Right kidney (tissue), 1 donor: ENCODE measurements around the gene SELENBP1.
"Not testable (repeated sequence)": the region's sequence is repeated elsewhere in the genome, so short reads cannot be mapped to it uniquely, and the experiment has no call there.

Experiments used
- DNase-seq: peaks from one replicate; pipeline ENCODE4 v3.0.0-alpha.2; 2016

The SELENBP1 gene

GRCh38 chr1:151386002-151386401 is 13.5 kb upstream of the SELENBP1 start:
- DNase-seq: no peak

GRCh38 chr1:151384584-151384983 is 12.1 kb upstream of the SELENBP1 start:
- DNase-seq: no peak

DNA sequence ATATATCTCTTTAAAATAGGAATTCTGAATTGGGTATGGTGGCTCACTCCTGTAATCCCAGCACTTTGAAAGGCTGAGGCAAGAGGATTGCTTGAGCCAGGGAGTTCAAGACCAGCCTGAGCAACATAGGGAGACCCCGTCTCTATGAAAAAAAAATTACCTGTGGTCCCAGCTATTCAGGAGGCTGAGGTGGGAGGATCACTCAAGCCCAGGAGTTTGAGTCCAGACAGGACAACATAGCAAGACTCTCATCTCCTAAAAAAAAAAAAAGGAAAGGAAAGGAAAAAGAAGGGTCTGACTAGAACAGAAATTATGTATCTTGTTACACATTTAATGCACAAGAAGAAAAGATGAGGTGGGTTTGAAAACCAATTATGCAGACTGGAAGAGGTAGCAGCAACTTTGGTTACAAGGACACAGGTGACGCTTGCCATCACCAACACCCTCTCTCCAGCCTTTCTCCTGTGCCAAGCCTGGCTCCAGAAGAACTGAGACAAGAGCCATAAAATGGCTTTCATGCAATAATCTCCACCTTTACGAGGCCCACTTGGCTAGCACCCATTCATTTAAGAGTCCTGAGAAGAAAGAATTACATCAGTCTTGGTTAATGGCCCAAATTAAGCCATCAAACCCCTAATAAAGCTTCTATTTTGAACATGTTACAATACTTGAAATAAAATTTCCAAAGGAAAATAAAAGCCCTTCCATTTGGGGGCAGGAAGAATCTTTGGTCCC is 4.8 kb upstream of the SELENBP1 start:
- no peak for DNase-seq

GRCh38 chr1:151373196-151373595 is 691 bp upstream of the SELENBP1 start:
- no peak for DNase-seq

GRCh38 chr1:151371370-151372057 is 991 bp downstream of the SELENBP1 start:
- DNase-seq: no peak

- DNase-seq: no peak
These were observed 2.1 kb downstream of the SELENBP1 start for GRCh38 chr1:151370211-151370911.

DNA sequence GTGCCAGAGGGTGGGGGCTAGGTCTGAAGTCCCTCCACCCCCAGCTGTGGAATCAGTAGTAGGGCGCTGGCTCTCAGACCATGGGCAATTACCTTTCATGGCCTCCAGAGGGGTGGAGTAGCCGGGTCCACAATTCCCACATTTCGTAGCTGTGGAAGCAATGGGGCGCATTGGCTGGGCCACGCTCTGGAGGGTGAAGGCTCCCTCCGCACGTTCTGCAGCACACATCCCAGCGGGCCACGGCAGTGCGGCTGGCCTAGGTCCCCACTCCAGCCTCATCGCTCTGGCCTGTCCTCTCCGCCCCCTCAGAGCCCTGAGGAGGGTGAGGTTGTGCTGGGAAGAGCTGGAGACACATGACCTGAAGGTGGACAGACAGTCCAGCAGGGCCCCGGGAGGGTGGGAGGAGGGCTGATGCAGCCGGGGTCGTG is 2.9 kb downstream of the SELENBP1 start:
- no peak for DNase-seq

DNA sequence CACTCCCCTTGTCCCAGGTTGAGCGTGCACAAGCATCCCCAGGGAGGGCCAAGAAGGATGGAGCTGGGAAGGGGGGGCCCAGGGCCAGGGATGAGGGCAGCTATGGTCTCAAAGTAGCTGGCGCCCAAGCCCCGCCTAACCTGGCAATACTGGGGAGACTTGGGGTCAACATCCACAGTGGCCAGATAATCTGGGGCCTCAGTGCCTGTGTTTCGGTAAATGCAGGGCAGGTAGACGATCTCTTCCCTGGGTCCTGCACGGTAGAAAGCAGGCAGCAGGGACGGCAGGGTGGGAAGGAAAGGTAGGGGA is 3.2 kb downstream of the SELENBP1 start:
- no peak for DNase-seq

DNA sequence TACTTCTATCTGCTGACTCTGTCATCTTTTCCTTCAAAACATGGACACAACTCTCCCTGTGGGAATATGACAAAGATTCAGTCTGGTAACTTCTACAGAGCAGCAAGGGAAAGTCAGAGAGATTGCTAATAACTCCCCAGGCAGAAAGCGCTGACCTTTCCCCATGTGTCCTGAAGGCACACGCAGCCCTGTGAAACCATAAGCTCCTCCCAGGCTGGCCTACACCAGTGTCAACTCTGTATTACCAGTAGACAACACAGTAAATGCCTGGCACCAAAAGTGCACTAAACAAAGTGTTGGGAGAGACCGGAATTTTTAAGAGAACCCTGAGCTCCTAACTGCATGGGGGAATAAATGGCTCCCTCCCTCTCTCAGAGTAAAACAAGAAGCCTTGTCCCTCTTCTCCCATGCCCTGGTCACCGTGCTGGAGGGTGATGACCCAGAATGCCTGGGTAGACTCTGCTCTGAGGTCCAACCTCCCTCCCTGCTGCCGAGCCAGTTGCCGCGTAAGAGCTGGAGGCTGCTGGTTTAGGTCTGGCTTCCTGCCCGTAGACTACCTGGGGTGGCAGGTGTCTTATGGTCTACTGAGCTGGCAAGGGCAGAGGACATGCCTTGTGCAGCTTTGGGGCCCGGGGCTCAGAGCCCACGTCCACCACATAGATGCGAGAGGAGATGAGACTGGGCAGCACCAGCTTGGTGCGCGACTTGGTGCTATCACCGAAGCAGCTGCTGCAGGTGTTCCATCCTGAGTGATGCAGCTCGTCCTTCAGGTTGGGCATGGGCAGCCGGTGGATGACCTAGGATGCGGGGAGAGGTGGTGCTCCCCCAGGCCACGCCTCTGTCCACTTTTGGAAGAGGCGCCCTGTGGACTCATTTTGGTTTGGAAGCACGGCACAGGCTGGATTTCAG is 3.9 kb downstream of the SELENBP1 start:
- DNase-seq: no peak

GRCh38 chr1:151367658-151368392 is 4.7 kb downstream of the SELENBP1 start:
- DNase-seq: no peak

- DNase-seq: no peak
These were observed 7.5 kb downstream of the SELENBP1 start for GRCh38 chr1:151364996-151365395.

- no peak for DNase-seq
These were observed 10.0 kb downstream of the SELENBP1 start for GRCh38 chr1:151362308-151363155.

DNA sequence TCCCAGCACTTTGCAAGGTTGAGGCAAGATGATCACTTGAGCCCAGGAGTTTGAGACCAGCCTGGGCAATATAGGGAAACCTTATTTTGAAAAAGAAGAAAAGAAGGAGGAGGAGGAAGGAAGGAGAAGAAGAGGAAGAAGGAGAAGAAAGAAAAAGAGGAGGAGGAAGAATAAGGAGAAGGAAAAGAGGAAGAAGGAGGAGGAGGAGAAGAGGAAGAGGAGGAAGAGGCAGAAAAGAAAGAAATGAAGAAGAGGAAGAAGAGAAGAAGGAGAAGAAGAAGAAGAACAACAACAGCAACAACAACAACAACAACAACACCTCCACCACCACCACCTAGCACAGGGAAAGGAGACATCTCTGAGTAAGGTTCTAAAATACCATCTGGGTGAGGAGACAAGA is 10.6 kb downstream of the SELENBP1 start:
- DNase-seq: no peak

DNA sequence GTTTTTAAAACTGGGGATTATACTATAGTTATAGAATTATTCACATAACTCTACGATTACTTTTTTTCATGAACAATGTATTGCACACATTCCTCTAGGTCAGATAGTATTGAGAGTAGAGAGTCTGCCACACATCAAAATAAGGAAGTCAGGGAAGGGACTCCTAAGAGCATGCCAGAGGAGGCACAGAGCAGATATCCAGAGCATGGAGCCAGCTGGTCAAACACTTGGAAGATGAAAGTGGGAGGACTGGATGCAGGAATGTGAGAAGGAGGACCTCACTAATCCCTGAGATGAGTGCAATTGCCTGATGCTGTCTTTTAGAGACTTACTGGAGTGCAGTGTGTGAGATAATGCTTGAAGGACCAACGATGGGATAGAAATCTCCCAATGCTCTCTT is 15.8 kb downstream of the SELENBP1 start:
- DNase-seq: no peak

DNA sequence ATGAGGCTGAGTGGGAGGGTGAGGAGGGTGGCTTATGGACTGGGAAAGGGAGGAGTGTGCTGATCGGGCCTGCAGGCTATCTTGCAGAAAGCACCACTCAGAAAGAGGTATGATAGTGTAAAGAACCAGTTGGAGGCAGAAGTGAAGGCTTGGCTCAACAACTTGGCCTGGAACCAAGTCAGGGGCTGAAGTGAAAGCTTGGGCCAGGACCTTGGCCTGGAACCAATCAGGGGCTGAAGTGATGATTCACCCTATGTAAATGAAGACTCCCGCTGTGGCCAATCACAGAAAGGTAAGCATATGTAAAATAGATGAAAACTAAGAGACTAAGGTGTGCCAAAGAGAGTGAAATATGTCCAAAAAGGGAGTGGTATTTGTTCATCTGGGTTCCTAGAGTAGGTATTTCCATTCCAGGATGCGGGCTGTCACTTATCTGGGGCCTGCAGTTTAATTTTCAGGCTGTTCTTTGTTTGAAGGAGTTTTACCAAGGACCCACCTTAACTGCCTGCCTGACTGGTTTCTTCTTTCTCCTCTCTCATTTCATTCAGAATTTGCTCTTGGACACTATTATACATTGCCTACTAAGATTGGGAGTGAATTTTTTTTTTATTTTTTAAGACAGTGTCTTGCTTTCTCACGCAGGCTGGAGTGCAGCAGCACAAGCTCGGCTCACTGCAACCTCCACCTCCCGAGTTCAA is 20.3 kb downstream of the SELENBP1 start:
- DNase-seq: no peak

DNA sequence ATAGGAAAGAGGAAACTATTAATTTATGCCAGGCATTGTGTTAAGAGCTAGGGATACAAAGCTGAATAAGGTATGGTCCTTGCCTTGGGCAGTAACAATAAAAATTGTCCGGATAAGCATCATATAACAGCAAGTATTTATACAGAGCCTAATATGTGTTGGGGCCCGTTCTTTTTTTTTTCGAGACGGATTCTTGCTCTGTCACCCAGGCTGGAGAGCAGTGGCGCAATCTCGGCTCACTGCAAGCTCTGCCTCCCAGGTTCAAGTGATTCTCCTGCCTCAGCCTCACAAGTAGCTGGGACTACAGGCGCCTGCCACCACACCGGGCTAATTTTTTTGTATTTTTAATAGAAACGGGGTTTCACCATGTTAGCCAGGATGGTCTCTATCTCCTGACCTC is 22.2 kb downstream of the SELENBP1 start:
- not testable (repeated sequence) for DNase-seq

GRCh38 chr1:151347523-151348246 is 24.8 kb downstream of the SELENBP1 start:
- DNase-seq: no peak

DNA sequence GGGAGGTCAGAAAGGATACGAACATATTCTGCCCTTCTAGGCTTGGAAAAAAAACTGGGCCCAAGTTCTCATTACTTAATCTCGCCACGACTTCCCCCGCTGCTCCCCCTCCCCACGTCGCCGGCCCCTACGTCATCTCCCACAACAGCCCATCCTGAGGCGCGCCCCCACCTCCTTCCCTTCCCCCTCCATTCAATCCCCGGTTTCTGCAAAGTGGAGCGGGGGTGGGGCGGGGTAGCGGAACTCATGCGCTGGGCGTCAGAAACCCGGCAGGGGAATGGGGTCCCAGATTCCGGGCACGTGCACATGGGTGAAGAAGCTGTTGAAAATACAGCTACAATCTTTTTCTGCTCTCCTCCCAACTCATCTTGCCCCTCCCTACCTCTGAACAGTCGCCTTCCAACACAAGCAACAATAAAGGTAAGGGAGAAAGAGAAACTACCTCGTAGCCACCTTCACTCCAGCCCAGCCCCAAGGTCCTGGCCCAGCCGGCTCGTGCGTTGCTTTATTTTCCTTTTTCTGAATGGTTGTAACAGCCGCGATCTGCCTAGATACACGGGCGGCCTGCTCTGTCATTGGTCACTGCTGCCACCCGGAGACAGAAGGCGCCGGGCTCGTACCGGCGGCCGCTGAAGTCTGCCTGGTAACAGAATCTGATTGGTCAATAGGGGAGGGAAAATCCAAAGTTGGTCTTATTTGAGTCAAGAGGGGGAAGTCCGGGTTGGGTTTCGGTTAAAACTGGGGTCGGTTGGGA is 25.6 kb downstream of the SELENBP1 start, which contains the start of gene RFX5:
Gene RFX5 (minus strand): TSS at position 484 of the 754 bp plus-strand sequence. CDS start 932 bp downstream, outside the sequence.
- peak; percentile 93 for DNase-seq
